ENCODE measurements around the gene LYPD6. TPM values are rescaled to one million over a fixed set of nuclear protein-coding genes. Genes with fewer than 3 reads are reported as not detected.
A peak's percentile ranks its signal among the peaks of the same experiment; 100 is the strongest.

LYPD6 gene
- total and polyA plus RNA-seq, 9 of the 15 experiments (the other 6 are each of a cell fraction or from before 2014, with no cell fraction given): not detected

DNA sequence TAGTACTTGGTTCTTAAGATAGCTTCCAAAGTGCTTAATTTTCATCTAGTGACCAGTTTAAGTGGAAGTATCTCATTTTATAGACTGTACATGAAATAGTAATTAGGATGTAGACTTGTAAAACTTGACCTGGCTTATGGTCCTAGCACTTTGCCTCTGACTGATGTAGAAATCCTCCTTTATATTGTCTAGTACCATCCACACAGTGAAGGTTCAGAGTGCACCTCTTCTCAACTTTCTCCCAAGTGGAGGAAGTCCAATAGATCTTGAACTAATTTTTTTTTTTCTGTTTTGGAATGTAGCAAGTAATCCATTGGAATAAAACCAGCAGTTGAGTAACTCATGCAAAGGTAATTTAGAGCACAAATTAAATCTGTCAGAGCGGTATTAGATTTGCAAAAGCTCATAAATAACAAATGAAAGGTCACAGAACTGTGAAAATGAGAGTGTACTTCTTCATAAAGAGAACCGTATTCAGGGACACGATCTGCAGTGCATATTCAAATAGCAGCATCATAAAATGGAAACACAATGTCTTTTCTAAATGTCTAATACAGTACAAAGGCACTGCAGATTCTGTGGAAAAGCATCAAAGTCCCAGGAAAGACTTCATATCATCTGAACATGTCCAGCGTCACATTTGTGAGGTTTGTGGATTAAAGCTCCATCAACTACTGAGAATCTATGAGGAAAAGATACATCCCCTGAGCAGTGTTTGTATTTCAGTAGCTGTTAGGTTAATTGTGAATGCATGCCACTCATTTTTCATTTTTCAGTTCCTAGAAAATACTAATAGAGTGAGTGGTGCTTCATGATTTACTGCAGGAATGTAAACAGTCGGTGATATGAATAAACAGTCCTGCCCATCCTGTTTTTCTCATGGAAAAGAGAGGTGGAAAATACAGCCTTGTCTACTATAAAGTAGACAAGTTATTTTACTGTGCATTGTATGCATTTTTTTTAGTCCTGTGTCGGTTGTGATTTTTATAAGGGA lies 100.7 kb downstream of the LYPD6 start (continued):
- TF ChIP-seq, protein P1, sequence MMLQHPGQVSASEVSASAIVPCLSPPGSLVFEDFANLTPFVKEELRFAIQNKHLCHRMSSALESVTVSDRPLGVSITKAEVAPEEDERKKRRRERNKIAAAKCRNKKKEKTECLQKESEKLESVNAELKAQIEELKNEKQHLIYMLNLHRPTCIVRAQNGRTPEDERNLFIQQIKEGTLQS (IDR thresholded peaks at IDR 0.05): no peak
- TF ChIP-seq, protein P1 (CRISPR knock-in tag; conservative IDR thresholded peaks at IDR 0.05): no peak
- no peak for TF ChIP-seq ELF4 (CRISPR knock-in tag; IDR thresholded peaks at IDR 0.05)
- no peak for TF ChIP-seq TOE1 (IDR thresholded peaks at IDR 0.05; ENCODE audit: borderline replicate concordance)
- no peak for TF ChIP-seq TOE1 (CRISPR knock-in tag; IDR thresholded peaks at IDR 0.05; ENCODE audit: borderline replicate concordance, low read depth)
- TF ChIP-seq SIX5 (IDR thresholded peaks at IDR 0.05; ENCODE audit: borderline replicate concordance in 1 of 2, insufficient read depth in 1 of 2, low read depth in 1 of 2, low read length in 2 of 2): no peak

DNA sequence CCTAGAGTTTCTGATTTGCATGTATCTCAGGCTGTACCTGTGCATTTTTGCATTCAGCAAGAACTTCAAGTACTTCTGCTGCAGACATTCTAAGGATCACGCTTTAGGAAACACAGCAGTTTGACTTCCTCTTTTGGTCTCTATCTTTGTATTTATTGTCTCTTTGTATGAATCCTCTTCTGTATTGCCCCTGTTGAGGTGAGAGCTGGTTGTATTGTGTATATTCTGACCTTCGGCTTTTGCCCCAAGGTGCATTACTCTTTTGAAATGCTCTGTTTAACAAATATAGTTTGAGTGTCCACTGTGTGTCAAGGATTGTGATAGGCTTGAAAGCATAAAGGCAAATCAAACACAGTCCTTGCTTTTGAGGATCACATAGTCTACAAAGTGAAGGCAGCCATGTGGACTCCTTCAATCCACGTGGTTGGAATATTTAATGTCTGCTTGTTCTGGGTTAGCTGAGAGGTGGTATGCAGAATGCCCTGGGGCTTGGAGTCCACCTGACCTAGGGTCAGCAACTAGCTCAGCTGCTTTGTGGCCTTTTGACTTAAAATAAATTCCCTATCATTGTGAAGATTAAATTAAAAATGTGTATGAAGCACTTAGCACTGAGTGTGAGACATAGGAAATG lies 108.1 kb downstream of the LYPD6 start:
- in situ Hi-C loops (cut with MboI): no loop called here
- no peaks in the 10 kb centered on the region for H3K9me3 ChIP-seq (replicated peaks; ENCODE audit: control insufficient read depth, insufficient read depth, low read depth, low read length)
- no peaks in the 10 kb centered on the region for H3K4me1 ChIP-seq (replicated peaks in 1 of 2; ENCODE audit: control insufficient read depth in 2 of 2, insufficient read depth in 2 of 2, low read length in 2 of 2)
- no peak overlapping the region for H3K9ac ChIP-seq (ENCODE audit: insufficient read depth in 1 of 2, low read depth in 2 of 2, low read length in 2 of 2)
- DNase-seq (ENCODE audit: extremely low read depth in 1 of 4, low spot score in 3 of 4): no peak
- no peak for ATAC-seq
- no peak overlapping the region for H3K4me2 ChIP-seq (ENCODE audit: insufficient read depth, low read length)
- CTCF ChIA-PET (ENCODE audit: low intra/inter-chr PET ratio): interaction anchor here (0.6 kb wide), 1 partner anchor 84 kb away, joined by 3 read pairs; no protein-coding TSS in a partner anchor
- POLR2A ChIA-PET: interaction anchor here (0.7 kb wide), 1 partner anchor 120 kb away, joined by 3 read pairs; no protein-coding TSS in a partner anchor
- intact Hi-C loops (cut with micrococcal nuclease): no loop called here
- H2AFZ ChIP-seq (ENCODE audit: low read depth, low read length): no peak overlapping the region
- TF ChIP-seq, protein P2, sequence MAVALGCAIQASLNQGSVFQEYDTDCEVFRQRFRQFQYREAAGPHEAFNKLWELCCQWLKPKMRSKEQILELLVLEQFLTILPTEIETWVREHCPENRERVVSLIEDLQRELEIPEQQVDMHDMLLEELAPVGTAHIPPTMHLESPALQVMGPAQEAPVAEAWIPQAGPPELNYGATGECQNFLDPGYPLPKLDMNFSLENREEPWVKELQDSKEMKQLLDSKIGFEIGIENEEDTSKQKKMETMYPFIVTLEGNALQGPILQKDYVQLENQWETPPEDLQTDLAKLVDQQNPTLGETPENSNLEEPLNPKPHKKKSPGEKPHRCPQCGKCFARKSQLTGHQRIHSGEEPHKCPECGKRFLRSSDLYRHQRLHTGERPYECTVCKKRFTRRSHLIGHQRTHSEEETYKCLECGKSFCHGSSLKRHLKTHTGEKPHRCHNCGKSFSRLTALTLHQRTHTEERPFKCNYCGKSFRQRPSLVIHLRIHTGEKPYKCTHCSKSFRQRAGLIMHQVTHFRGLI (CRISPR knock-in tag; IDR thresholded peaks at IDR 0.05): no peak
- peak; percentile 72; the same call in 1 of the 2 replicates for TF ChIP-seq SPI1 (IDR thresholded peaks at IDR 0.05; ENCODE audit: borderline replicate concordance, low read depth, low read length)
- no peaks in the 10 kb centered on the region for H4K20me1 ChIP-seq (replicated peaks; ENCODE audit: control insufficient read depth, insufficient read depth, low read length)
- no peak overlapping the region for H3K4me3 ChIP-seq
- no peaks in the 10 kb centered on the region for H3K27me3 ChIP-seq (ENCODE audit: control insufficient read depth in 2 of 2, insufficient read depth in 2 of 2, low read length in 2 of 2)
- 3% methylated on average over 3 of the region's 3 CpGs for WGBS (ENCODE audit: insufficient coverage, low coverage, missing lambda C conversion rate)
- FAIRE-seq: no peak
- BruUV-seq (replicated peaks): no TSS peak
- H3K36me3 ChIP-seq (ENCODE audit: control insufficient read depth, insufficient read depth, low read length): no peaks in the 10 kb centered on the region
- no peaks in the 10 kb centered on the region for H3K9me1 ChIP-seq (ENCODE audit: control insufficient read depth, insufficient read depth, low read length)
- H3K79me2 ChIP-seq (ENCODE audit: control insufficient read depth, insufficient read depth, low read length): no peaks in the 10 kb centered on the region
- H3K27ac ChIP-seq (ENCODE audit: extremely low read depth, low read depth, low read length): no peak overlapping the region
